GM19240 (cell line): ENCODE results near the gene BUD31.
A peak's percentile ranks its signal among the peaks of the same experiment; 100 is the strongest.
"Not testable (repeated sequence)": the region's sequence is repeated elsewhere in the genome, so short reads cannot be mapped to it uniquely, and the experiment has no call there.

Experiments used
- DNase-seq: peaks from one replicate; pipeline ENCODE4 v3.0.0; 2011; ENCODE audit warnings: low spot score; ENCODE audit not compliant: insufficient read length

BUD31 gene

GRCh38 chr7:99380032-99380822 is 28.5 kb upstream of the BUD31 start:
- DNase-seq, result no peak

GRCh38 chr7:99380823-99381663 is 27.7 kb upstream of the BUD31 start:
- DNase-seq, result peak; percentile 60

GRCh38 chr7:99381664-99382075 is 27.1 kb upstream of the BUD31 start:
- no peak for DNase-seq

GRCh38 chr7:99383203-99383602 is 25.6 kb upstream of the BUD31 start:
- no peak for DNase-seq

DNA sequence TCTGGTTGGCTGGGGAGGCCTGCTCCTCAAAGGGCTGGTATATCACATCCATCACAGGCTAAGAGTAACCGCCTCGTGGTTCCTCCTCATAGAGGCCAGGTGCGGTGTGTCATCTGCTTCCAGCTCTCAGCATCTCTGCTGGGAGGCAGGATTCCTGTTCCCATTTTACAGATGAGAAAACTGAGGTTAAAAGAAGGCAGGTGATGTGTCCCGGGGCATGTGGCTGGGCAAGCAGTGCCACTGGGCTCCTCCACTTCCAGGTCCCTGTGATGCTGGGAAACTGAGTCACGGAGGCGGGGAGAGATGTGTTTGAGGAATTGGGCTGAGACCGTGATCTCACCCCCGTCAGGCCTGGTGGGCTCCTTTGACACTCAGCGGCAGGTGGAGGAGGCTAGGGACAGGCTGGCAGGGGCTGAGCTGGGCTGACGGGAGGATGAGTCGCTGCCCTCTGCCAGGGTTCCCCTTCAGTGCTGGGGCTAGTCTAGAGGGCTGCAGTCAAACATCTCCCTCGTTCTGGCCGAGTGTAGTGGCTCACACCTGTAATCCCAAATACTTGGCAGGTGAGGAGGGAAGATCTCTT is 24.9 kb upstream of the BUD31 start:
- no peak for DNase-seq

DNA sequence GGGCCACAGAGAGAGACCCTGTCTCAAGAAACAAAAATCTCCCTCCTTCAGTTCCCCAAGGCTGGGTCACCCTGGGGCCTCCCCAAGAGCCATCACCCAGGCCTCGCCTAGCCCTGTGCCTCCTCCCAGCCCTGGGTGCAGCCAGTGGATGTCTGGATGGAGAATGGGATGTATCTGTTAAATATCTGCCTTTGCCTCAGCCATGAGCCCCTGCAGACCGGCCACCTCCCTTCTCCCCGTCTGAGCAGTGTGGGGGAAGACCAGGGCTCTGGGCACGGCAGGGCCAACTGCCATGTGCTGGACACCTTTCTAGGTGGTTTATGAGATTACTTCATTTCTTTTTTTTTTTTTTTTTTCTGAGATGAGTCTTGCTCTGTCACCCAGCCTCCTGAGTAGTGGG is 24.2 kb upstream of the BUD31 start:
- DNase-seq, result no peak

DNA sequence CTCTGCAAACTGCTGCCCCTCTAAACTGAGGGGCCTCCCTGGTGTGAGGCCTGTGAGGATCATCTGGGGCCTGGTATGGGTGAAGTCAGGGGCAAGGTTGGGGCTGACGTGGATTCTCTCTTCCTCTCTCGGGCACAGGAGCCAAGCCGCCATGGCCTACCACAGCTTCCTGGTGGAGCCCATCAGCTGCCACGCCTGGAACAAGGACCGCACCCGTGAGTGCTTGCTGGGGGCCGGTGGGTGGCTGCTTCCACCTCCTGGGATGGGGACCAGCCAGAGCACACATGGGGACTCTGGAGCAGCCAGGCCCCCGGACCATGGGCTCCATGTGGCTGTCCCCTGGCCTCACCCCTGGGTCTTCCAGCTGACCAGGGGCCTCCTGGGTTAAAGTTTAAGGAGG is 23.2 kb upstream of the BUD31 start:
- DNase-seq, result no peak

DNA sequence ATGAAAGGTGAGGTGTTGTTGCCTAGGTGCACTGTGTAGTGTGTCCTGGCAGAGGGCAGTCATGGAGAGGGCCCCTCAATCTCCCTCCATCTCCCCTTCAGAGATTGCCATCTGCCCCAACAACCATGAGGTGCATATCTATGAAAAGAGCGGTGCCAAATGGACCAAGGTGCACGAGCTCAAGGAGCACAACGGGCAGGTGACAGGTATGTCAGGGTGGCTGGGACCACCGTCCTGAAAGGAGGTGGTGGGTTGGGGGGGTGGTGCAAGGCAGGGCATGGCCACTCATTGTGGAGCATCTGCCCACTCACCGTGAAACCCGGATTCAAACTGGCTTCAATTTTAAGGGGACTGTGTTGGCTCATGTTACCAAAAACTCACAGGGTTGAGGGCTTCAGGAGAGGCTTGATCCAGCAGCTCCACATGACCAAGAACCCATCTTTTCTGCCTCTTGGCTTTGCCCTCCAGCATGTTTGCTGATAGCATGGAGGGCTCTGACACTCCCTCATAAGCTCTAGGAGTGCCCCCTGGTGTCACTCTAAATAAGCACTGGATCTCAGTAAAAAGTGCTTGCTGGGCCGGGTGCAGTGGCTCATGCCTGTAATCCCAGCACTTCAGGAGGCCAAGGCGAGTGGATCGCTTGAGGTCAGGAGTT is 22.1 kb upstream of the BUD31 start:
- no peak for DNase-seq

- DNase-seq, result not testable (repeated sequence)
These were observed 21.5 kb upstream of the BUD31 start for GRCh38 chr7:99387239-99387635.

- DNase-seq, result no peak
These were observed 20.9 kb upstream of the BUD31 start for GRCh38 chr7:99387912-99388311.

GRCh38 chr7:99389772-99390171 is 19.0 kb upstream of the BUD31 start:
- no peak for DNase-seq

GRCh38 chr7:99390941-99391602 is 17.7 kb upstream of the BUD31 start:
- DNase-seq, result no peak

DNA sequence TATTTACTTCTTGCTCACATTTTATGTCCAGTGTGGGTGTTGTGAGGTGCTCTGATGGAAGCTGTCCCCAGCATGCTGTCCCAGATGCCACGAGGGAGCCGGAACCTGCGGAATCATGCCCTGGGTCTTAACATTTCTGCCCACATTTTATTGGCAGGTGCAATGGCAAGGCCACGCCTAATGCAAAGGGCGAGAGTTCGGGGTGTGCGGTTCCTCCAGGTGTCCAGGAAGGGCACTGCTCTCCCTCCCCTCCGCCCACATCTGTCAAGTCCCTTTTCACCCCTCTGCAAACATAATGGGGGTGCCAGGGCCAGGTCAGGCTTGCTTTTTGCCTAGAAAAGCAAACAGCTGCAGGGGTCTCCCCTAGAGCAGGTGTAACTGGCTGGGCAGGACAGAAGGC is 16.7 kb upstream of the BUD31 start:
- no peak for DNase-seq

- DNase-seq, result no peak
These were observed 16.0 kb upstream of the BUD31 start for GRCh38 chr7:99392659-99393354.

- DNase-seq, result no peak
These were observed 15.2 kb upstream of the BUD31 start for GRCh38 chr7:99393355-99394187.

- DNase-seq, result no peak
These were observed 14.6 kb upstream of the BUD31 start for GRCh38 chr7:99394188-99394502.

DNA sequence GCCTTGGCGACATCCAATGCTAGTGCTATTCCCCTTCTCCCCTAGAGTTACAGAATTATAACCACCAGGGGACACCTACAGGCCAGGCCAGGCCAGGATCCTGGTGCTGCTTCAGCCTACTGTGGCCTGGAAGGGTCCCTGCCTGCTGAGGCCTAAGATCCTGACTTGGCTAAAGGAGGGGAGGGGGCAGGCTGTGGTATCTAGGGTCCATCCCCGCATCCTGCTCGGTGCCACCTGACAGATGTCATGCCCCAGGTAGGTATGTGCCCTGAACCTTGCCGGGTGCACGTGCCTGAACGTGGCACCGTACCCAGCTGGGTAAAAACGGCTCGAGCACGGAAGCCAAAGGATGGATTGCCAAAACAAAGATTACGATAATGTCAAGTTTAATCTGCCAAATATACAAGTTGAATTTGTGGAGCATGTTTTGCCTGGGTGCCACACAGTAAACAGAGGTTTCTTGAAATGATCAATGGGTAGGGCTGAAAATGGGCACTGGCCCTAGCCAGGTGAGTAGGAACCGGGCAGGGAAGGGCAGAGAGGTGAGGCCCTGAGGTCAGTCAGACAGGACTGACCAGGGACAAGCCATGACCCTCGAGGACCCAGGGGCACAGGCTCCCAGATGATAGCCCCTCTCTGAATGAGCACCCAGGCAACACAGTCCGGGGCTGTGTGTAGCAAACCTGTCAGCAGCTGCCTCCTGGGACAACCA is 13.0 kb upstream of the BUD31 start:
- DNase-seq, result no peak

DNA sequence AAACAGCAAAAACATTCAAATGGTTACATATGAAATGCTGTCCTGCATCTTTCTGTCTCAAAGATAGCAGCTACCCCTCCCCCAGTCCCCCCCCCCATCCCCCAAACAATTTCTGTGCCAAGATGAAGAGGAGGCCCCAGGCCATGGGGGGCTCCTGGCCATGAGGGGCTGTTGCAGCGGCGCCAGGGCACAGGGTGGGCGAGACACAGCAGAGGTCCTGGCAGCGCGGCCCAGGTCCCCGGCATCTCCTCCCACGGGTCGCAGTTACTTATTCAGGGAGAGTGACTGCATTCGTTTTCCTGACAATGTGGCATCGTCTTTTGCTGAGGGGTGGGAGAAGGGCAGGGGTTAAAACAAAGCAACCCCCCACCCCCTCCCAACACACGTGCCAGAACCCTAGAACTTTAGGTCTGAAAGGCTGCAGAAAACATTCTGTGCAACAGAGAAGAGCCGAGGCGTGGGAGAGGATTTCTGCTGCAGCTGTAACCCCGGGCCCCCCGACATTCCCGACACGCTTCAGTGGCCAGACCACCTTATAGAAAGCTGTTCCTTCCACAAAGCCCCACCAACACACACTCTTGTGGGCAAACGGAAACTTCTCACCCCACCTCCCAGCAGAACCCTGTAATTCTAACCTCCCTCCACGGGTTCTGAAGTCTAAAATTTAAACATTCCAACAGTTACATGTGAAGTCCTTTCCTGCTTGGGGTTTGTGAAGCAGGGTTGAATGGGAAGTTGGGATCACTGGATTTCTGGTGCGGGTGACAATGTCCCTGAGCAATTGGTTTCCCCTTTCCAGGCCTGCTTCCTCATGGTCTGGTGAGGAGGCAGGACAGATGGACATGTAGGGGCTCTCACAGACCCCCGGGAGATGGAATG is 12.1 kb upstream of the BUD31 start:
- DNase-seq, result no peak
